ENCODE measurements around the gene GFI1B.
"Not testable (repeated sequence)": the region's sequence is repeated elsewhere in the genome, so short reads cannot be mapped to it uniquely, and the experiment has no call there.

Gene GFI1B

GRCh38 chr9:133014696-133015095 is 36.2 kb downstream of the GFI1B start:
- DNase-seq (ENCODE audit: low read depth) = no peak

GRCh38 chr9:133023117-133023890 is 44.8 kb downstream of the GFI1B start:
- DNase-seq (ENCODE audit: low read depth) = no peak

- no peak for DNase-seq (ENCODE audit: low read depth)
Measured at GRCh38 chr9:133026426-133026825, 47.9 kb downstream of the GFI1B start.

GRCh38 chr9:133027134-133027533 is 48.6 kb downstream of the GFI1B start:
- no peak for DNase-seq (ENCODE audit: low read depth)

- DNase-seq (ENCODE audit: low read depth) = no peak
Measured at GRCh38 chr9:133028221-133028620, 49.7 kb downstream of the GFI1B start.

- DNase-seq (ENCODE audit: low read depth) = no peak
Measured at GRCh38 chr9:133029994-133030316, 51.5 kb downstream of the GFI1B start.

GRCh38 chr9:133030317-133031129 is 52.0 kb downstream of the GFI1B start, which contains the start of gene GTF3C5:
GTF3C5 (plus strand) TSS chr9:133030997; CDS start chr9:133031012, 15 bp downstream.
- peak; percentile 87 for DNase-seq (ENCODE audit: low read depth)

- no peak for DNase-seq (ENCODE audit: low read depth)
Measured at GRCh38 chr9:133031130-133031422, 52.6 kb downstream of the GFI1B start.

GRCh38 chr9:133031496-133031911 is 53.0 kb downstream of the GFI1B start:
- DNase-seq (ENCODE audit: low read depth) = no peak

- DNase-seq (ENCODE audit: low read depth) = no peak
Measured at GRCh38 chr9:133032171-133032570, 53.7 kb downstream of the GFI1B start.

GRCh38 chr9:133035669-133036068 is 57.2 kb downstream of the GFI1B start:
- no peak for DNase-seq (ENCODE audit: low read depth)

GRCh38 chr9:133037775-133038515 is 59.5 kb downstream of the GFI1B start:
- DNase-seq (ENCODE audit: low read depth) = no peak

GRCh38 chr9:133040892-133041479 is 62.5 kb downstream of the GFI1B start:
- DNase-seq (ENCODE audit: low read depth) = not testable (repeated sequence)

Measured in activated T-helper 9 cell treated with anti-CD3 and anti-CD28 coated beads, Interleukin-2, amount 50 U/mL, for 16 hours (primary cell).